Measurements from ENCODE around the gene DSG2.
"Not testable (repeated sequence)": the region's sequence is repeated elsewhere in the genome, so short reads cannot be mapped to it uniquely, and the experiment has no call there.

DNA sequence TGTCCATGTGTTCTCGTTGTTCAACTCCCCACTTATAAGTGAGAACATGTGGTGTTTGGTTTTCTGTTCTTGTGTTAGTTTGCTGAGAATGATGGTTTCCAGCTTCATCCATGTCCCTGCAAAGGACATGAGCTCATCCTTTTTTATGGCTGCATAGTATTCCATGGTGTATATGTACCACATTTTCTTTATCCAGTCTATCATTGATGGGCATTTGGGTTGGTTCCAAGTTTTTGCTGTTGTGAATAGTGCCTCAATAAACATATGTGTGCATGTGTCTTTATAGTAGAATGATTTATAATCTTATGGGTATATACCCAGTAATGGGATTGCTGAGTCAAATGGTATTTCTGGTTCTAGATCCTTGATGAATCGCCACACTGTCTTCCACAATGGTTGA is 9.1 kb downstream of the DSG2 start:
- TF ChIP-seq, protein P1, sequence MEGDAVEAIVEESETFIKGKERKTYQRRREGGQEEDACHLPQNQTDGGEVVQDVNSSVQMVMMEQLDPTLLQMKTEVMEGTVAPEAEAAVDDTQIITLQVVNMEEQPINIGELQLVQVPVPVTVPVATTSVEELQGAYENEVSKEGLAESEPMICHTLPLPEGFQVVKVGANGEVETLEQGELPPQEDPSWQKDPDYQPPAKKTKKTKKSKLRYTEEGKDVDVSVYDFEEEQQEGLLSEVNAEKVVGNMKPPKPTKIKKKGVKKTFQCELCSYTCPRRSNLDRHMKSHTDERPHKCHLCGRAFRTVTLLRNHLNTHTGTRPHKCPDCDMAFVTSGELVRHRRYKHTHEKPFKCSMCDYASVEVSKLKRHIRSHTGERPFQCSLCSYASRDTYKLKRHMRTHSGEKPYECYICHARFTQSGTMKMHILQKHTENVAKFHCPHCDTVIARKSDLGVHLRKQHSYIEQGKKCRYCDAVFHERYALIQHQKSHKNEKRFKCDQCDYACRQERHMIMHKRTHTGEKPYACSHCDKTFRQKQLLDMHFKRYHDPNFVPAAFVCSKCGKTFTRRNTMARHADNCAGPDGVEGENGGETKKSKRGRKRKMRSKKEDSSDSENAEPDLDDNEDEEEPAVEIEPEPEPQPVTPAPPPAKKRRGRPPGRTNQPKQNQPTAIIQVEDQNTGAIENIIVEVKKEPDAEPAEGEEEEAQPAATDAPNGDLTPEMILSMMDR (IDR thresholded peaks at IDR 0.05; ENCODE audit: low read depth, low read length), result not testable (repeated sequence)
- TF ChIP-seq POLR2A (IDR thresholded peaks at IDR 0.05; ENCODE audit: extremely low read depth, insufficient read length), result not testable (repeated sequence)
- TF ChIP-seq, protein P2, sequence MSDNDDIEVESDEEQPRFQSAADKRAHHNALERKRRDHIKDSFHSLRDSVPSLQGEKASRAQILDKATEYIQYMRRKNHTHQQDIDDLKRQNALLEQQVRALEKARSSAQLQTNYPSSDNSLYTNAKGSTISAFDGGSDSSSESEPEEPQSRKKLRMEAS (IDR thresholded peaks at IDR 0.05; ENCODE audit: low read depth, low read length), result not testable (repeated sequence)

All from NB4 (cell line).